ENCODE measurements around the gene PIH1D1. TPM values are rescaled to one million over a fixed set of nuclear protein-coding genes. Genes with fewer than 3 reads are reported as not detected.

Gene PIH1D1
- polyA plus RNA-seq, 2 donors: 63.5 to 65.3 TPM

- H3K27me3 ChIP-seq (ENCODE audit: control insufficient read depth in 1 of 2, insufficient read depth in 2 of 2, low read length in 2 of 2): no peaks in the 10 kb centered on the region
- H3K4me3 ChIP-seq (ENCODE audit: low read depth in 1 of 2, low read length in 2 of 2): no peak overlapping the region
- peaks cover 7 to 9% of the 10 kb centered on the region in 2 donors for H3K4me1 ChIP-seq (ENCODE audit: control insufficient read depth in 2 of 2, insufficient read depth in 2 of 2, low read length in 1 of 2)
- H3K36me3 ChIP-seq (ENCODE audit: control insufficient read depth in 2 of 2, insufficient read depth in 2 of 2, low read length in 1 of 2): peaks cover 28 to 36% of the 10 kb centered on the region in 2 donors
- 70 to 72% methylated on average over 15 to 17 of the region's 17 CpGs for WGBS, 2 donors
- peak overlapping the region in 1 of 2 donors; percentile 44 for H3K27ac ChIP-seq (ENCODE audit: low read depth in 2 of 2, low read length in 1 of 2)
- no peaks in the 10 kb centered on the region for H3K9me3 ChIP-seq (ENCODE audit: control insufficient read depth in 2 of 2, insufficient read depth in 1 of 2, low read depth in 1 of 2, low read length in 1 of 2)
These were observed 39.6 kb upstream of the PIH1D1 start for GRCh38 chr19:49491030-49491803.

DNA sequence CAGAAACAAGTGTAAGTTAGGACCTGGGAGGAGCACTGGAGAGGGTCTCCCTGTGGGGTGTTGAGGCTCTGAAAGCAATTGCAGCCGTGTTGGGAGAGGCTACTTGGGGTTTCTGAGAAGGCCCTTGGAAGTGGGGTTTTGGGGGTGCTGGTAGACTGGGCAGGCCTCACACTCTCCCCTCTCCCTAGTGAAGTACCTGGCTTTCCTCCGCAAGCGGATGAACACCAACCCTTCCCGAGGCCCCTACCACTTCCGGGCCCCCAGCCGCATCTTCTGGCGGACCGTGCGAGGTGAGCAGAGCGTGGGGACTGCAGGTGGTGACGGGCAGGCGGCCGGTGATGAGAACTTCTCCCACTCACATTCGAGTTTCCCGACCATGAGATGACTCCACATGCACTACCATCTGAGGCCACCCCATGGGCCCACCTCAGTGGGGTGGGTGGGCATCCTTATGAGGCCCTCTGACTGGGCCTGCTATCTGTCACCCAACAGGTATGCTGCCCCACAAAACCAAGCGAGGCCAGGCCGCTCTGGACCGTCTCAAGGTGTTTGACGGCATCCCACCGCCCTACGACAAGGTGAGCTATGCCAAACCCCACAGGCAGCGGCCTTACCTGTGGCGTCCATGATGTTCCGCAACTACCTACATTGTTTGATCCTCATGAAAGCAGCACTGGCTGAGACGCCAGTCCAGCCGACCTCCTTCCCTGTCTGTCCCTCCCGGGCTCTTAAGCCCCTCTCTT, 38.8 kb upstream of the PIH1D1 start:
- WGBS, 2 donors: 77 to 80% methylated on average over 27 of the region's 27 CpGs
- H3K4me1 ChIP-seq (ENCODE audit: control insufficient read depth in 2 of 2, insufficient read depth in 2 of 2, low read length in 1 of 2): peaks cover 7 to 9% of the 10 kb centered on the region in 2 donors
- H3K9me3 ChIP-seq (ENCODE audit: control insufficient read depth in 2 of 2, insufficient read depth in 1 of 2, low read depth in 1 of 2, low read length in 1 of 2): no peaks in the 10 kb centered on the region
- H3K4me3 ChIP-seq (ENCODE audit: low read depth in 1 of 2, low read length in 2 of 2): peak overlapping the region in 1 of 2 donors; percentile 90
- H3K27ac ChIP-seq (ENCODE audit: low read depth in 2 of 2, low read length in 1 of 2): peak overlapping the region; percentile 19 to 72
- no peaks in the 10 kb centered on the region for H3K27me3 ChIP-seq (ENCODE audit: control insufficient read depth in 1 of 2, insufficient read depth in 2 of 2, low read length in 2 of 2)
- peaks cover 28 to 36% of the 10 kb centered on the region in 2 donors for H3K36me3 ChIP-seq (ENCODE audit: control insufficient read depth in 2 of 2, insufficient read depth in 2 of 2, low read length in 1 of 2)

- Histone ChIP-seq H3K4me1 (ENCODE audit: control insufficient read depth in 2 of 2, insufficient read depth in 2 of 2, low read length in 1 of 2) (peaks cover 7 to 9% of the 10 kb centered on the region in 2 donors), H3K36me3 (ENCODE audit: control insufficient read depth in 2 of 2, insufficient read depth in 2 of 2, low read length in 1 of 2) (peaks cover 28 to 36% of the 10 kb centered on the region in 2 donors), H3K4me3 (ENCODE audit: low read depth in 1 of 2, low read length in 2 of 2) (peak overlapping the region; percentile 89 to 90), H3K9me3 (ENCODE audit: control insufficient read depth in 2 of 2, insufficient read depth in 1 of 2, low read depth in 1 of 2, low read length in 1 of 2) (no peaks in the 10 kb centered on the region), H3K27me3 (ENCODE audit: control insufficient read depth in 1 of 2, insufficient read depth in 2 of 2, low read length in 2 of 2) (no peaks in the 10 kb centered on the region), H3K27ac (ENCODE audit: low read depth in 2 of 2, low read length in 1 of 2) (peak overlapping the region; percentile 19 to 72)
- 48% methylated on average over 15 of the region's 15 CpGs for WGBS, 2 donors
These were observed 38.1 kb upstream of the PIH1D1 start for GRCh38 chr19:49489601-49490167.

- Histone ChIP-seq H3K9me3 (ENCODE audit: control insufficient read depth in 2 of 2, insufficient read depth in 1 of 2, low read depth in 1 of 2, low read length in 1 of 2) (no peaks in the 10 kb centered on the region), H3K27ac (ENCODE audit: low read depth in 2 of 2, low read length in 1 of 2) (peak overlapping the region; percentile 44 to 87), H3K4me3 (ENCODE audit: low read depth in 1 of 2, low read length in 2 of 2) (peak overlapping the region; percentile 89 to 90), H3K36me3 (ENCODE audit: control insufficient read depth in 2 of 2, insufficient read depth in 2 of 2, low read length in 1 of 2) (peaks cover 28 to 36% of the 10 kb centered on the region in 2 donors), H3K4me1 (ENCODE audit: control insufficient read depth in 2 of 2, insufficient read depth in 2 of 2, low read length in 1 of 2) (peaks cover 7 to 9% of the 10 kb centered on the region in 2 donors), H3K27me3 (ENCODE audit: control insufficient read depth in 1 of 2, insufficient read depth in 2 of 2, low read length in 2 of 2) (no peaks in the 10 kb centered on the region)
- WGBS, 2 donors: 13 to 15% methylated on average over 15 of the region's 15 CpGs
These were observed 37.4 kb upstream of the PIH1D1 start for GRCh38 chr19:49488863-49489537.

GRCh38 chr19:49488046-49488862, 36.6 kb upstream of the PIH1D1 start:
- peaks cover 28 to 36% of the 10 kb centered on the region in 2 donors for H3K36me3 ChIP-seq (ENCODE audit: control insufficient read depth in 2 of 2, insufficient read depth in 2 of 2, low read length in 1 of 2)
- 1% methylated on average over 26 of the region's 26 CpGs for WGBS, 2 donors
- H3K4me1 ChIP-seq (ENCODE audit: control insufficient read depth in 2 of 2, insufficient read depth in 2 of 2, low read length in 1 of 2): peaks cover 7 to 9% of the 10 kb centered on the region in 2 donors
- peak overlapping the region; percentile 85 to 87 for H3K27ac ChIP-seq (ENCODE audit: low read depth in 2 of 2, low read length in 1 of 2)
- H3K27me3 ChIP-seq (ENCODE audit: control insufficient read depth in 1 of 2, insufficient read depth in 2 of 2, low read length in 2 of 2): no peaks in the 10 kb centered on the region
- no peaks in the 10 kb centered on the region for H3K9me3 ChIP-seq (ENCODE audit: control insufficient read depth in 2 of 2, insufficient read depth in 1 of 2, low read depth in 1 of 2, low read length in 1 of 2)
- peak overlapping the region; percentile 89 to 90 for H3K4me3 ChIP-seq (ENCODE audit: low read depth in 1 of 2, low read length in 2 of 2)

- H3K4me3 ChIP-seq (ENCODE audit: low read depth in 1 of 2, low read length in 2 of 2): peak within 1 kb of the TSS; percentile 89 to 90
- H3K27me3 ChIP-seq (ENCODE audit: control insufficient read depth in 1 of 2, insufficient read depth in 2 of 2, low read length in 2 of 2): no peaks in the 10 kb centered on the region
- 0 to 1% methylated on average over 55 to 57 of the region's 57 CpGs for WGBS, 2 donors
- peak within 1 kb of the TSS; percentile 86 to 87 for H3K27ac ChIP-seq (ENCODE audit: low read depth in 2 of 2, low read length in 1 of 2)
- H3K36me3 ChIP-seq (ENCODE audit: control insufficient read depth in 2 of 2, insufficient read depth in 2 of 2, low read length in 1 of 2): peaks cover 25 to 31% of the 10 kb centered on the region in 2 donors
- peaks cover 7 to 9% of the 10 kb centered on the region in 2 donors for H3K4me1 ChIP-seq (ENCODE audit: control insufficient read depth in 2 of 2, insufficient read depth in 2 of 2, low read length in 1 of 2)
- H3K9me3 ChIP-seq (ENCODE audit: control insufficient read depth in 2 of 2, insufficient read depth in 1 of 2, low read depth in 1 of 2, low read length in 1 of 2): no peaks in the 10 kb centered on the region
These were observed 35.8 kb upstream of the PIH1D1 start, which contains the start of gene RPL13A for GRCh38 chr19:49487277-49488045. RPL13A (plus strand) TSS chr19:49487608; CDS start chr19:49487630, 22 bp downstream.

DNA sequence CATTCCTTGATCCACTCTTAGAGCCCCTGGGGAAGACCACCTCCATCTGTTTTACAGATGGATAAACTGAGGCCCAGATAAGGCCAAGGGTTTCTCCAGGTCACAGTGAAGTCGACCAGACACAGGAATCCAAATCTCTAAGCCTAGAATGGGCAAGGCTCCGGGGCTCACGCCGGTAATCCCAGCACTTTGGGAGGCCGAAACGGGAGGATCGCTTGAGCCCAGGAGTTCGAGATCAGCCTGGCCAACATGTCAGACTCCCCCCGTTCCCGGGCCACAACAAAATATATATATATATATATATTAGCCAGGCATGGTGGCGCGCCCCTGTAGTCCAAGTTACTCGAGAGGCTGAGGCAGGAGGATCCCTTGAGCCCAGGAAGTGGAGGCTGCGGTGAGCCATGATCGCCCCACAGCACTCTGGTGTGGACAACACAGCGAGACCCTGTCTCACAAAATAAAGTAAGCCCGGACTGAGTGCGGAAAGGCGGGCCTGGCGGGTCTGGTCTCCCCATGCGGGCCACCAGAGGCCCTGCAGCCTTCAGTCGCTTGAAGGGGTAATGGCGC, 35.2 kb upstream of the PIH1D1 start:
- H3K4me3 ChIP-seq (ENCODE audit: low read depth in 1 of 2, low read length in 2 of 2): peak overlapping the region; percentile 27 to 49
- peaks cover 7 to 9% of the 10 kb centered on the region in 2 donors for H3K4me1 ChIP-seq (ENCODE audit: control insufficient read depth in 2 of 2, insufficient read depth in 2 of 2, low read length in 1 of 2)
- H3K27ac ChIP-seq (ENCODE audit: low read depth in 2 of 2, low read length in 1 of 2): peak overlapping the region; percentile 86 to 87
- 64% methylated on average over 23 of the region's 23 CpGs for WGBS, 2 donors
- no peaks in the 10 kb centered on the region for H3K27me3 ChIP-seq (ENCODE audit: control insufficient read depth in 1 of 2, insufficient read depth in 2 of 2, low read length in 2 of 2)
- peaks cover 20 to 25% of the 10 kb centered on the region in 2 donors for H3K36me3 ChIP-seq (ENCODE audit: control insufficient read depth in 2 of 2, insufficient read depth in 2 of 2, low read length in 1 of 2)
- no peaks in the 10 kb centered on the region for H3K9me3 ChIP-seq (ENCODE audit: control insufficient read depth in 2 of 2, insufficient read depth in 1 of 2, low read depth in 1 of 2, low read length in 1 of 2)

DNA sequence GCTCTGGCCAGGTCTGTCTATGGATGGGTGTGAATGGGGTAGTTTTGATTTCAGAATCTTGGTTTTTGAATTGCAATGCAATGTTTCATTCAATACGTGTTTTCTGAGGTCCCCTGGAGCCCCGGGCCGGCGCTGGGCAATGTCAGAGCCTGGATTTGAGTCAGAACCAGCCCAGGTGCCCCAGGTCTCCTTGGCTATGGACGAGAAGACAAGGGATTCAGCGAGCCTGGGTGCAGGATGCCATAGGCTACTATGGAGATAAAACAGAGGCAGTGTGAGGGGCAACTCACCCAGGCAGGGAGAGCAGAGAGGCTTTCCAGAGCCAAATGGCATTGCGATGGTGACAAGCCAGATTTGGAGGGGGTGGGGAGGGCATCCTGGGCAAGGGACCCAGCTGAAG, 34.6 kb upstream of the PIH1D1 start:
- no peaks in the 10 kb centered on the region for H3K27me3 ChIP-seq (ENCODE audit: control insufficient read depth in 1 of 2, insufficient read depth in 2 of 2, low read length in 2 of 2)
- peaks cover 7 to 9% of the 10 kb centered on the region in 2 donors for H3K4me1 ChIP-seq (ENCODE audit: control insufficient read depth in 2 of 2, insufficient read depth in 2 of 2, low read length in 1 of 2)
- H3K4me3 ChIP-seq (ENCODE audit: low read depth in 1 of 2, low read length in 2 of 2): no peak overlapping the region
- no peak overlapping the region for H3K27ac ChIP-seq (ENCODE audit: low read depth in 2 of 2, low read length in 1 of 2)
- WGBS, 2 donors: 90 to 92% methylated on average over 7 of the region's 7 CpGs
- no peaks in the 10 kb centered on the region for H3K9me3 ChIP-seq (ENCODE audit: control insufficient read depth in 2 of 2, insufficient read depth in 1 of 2, low read depth in 1 of 2, low read length in 1 of 2)
- peaks cover 17 to 19% of the 10 kb centered on the region in 2 donors for H3K36me3 ChIP-seq (ENCODE audit: control insufficient read depth in 2 of 2, insufficient read depth in 2 of 2, low read length in 1 of 2)
